OCI-M1 (cell line): ENCODE data around the gene PRAME.
"Not testable (repeated sequence)": the region's sequence is repeated elsewhere in the genome, so short reads cannot be mapped to it uniquely, and the experiment has no call there.

ENCODE experiments used
- DNase-seq: peaks from one replicate; lab custom pipeline; 2025; lab: John Stamatoyannopoulos, UW

Gene PRAME

DNA sequence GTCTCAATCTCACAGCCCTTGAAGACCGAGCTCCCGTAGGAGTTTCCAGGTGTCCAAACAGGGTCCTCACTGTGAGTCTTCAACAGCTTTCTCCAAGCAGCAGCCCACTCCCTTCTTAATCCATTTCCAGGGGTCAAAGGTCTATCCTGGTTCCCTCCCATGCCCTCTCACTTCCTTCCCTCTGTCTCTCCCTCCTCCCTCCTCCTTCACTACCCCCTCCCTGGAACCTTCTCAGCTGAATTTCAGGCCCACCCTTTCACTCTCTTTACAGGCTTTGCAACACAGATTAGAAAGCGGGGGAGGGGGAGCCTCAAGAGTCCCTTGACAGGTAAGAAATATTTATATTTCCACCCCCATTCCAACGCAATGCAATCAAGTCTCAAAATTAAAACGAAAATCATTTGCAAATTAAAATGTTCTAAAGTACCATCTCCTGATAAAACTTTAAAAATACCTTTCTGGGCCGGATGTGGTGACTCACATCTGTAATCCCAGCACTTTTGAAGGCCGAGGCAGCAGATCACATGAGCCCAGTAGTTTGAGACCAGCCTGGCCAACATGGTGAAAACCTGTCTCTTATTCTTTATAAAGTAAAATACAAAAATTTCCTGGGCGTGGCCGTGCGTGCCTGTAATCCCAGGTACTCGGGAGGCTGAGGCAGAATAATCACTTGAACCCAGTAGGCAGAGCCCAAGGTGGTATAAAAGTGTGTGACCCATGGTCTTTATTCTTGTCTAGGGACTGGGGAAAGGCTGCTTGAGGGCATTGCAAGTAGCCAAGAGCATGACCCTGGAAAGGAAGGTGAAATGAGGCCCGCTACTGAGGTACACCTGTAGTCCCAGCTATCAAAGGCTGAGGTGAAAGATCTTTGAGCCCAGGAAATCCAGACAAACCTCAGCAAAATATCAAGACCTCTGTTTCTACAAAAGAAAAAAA is 38.1 kb downstream of the PRAME start:
- peak; percentile 51 for DNase-seq

DNA sequence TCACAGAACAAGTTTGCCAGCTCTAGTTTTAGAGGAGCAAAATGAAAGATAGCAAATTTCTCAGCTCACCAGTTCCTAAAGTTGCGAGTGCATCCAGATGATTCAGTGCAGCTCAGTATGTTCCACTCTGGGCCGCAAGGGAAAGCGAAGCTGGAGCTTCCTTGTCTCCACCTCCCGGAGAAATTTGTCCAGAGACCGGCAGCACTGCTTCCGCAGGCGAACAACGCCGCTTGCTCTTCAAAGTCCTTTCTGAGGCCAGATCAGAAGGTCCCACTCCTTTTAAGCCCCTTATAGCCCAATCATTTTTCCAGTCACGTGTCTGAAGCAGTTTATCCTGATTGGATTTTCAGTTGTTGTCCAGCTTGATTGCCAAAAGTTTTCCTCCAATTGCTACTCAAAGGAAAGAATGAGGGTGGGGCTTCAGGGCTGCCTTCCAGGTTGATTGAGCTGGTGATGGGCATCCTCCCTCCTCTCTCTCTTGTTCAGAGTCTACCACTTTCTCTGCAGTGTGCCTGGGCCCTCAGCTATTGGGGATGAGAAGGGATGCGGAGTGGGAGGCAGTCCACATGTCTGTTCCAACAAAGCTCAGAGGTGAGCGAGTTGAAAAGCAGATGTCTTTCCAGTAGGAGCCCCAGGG is 38.9 kb downstream of the PRAME start, which contains the start of gene ZNF280A:
ZNF280A (minus strand) TSS at position 251 of the 637 bp plus-strand sequence. CDS start 4,640 bp downstream, outside the sequence.
- peak; percentile 58 for DNase-seq

DNA sequence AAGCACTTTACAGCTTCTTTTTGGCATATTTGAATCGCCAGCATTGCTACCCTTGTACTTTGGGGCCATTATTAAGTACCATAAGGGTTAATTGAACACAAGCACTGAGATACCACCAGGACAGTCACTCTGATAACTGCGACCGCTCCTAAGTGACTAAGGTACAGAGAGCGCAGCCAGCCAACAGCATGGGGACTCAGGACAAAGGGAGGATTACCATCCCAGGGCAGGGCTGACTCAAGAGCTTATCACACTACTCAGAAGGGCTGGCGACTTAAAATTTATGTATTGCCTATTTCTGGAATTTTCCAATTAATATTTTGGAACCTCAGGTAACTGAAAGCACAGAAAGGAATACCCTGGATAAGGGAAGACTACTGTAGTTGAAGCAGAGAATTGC is 39.5 kb downstream of the PRAME start:
- DNase-seq: no peak

DNA sequence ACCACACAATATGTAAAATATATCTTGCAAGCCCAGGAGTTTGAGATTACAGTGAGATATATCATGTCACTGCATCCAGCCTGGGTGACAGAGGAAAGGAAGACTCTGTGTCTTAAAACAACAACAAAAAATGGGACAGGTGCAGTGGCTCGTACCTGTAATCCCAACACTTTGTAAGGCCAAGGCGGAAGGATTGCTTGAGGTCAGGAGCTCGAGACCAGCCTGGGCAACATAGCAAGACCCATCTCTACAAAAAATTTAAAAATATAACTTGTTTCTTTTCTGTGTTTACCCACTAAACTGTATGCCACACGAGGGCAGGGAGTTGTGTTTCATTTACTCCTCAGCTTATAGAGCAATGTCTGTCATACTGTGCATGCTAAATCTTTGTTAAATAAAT is 42.1 kb downstream of the PRAME start:
- DNase-seq: no peak

GRCh38 chr22:22515890-22516289 is 43.2 kb downstream of the PRAME start:
- no peak for DNase-seq

DNA sequence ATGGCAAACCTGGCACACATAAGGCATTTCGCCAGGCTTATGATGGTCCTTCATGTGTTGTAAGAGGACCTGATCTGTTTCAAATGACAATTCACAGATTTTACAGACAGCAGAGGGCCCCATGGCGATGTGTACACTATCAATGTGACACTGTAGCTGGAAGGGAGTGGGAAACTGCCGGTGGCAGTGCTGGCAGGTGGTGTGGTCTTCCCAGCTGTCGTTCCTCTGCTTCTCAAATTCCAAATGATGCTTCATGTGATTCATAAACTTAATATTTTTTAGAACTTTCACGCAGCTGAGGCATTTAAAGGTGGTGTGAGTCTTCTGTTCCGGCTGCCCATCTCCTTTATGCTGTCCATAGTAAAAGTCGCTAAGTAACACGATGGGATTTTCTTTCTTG is 44.6 kb downstream of the PRAME start:
- DNase-seq: peak; percentile 37

DNA sequence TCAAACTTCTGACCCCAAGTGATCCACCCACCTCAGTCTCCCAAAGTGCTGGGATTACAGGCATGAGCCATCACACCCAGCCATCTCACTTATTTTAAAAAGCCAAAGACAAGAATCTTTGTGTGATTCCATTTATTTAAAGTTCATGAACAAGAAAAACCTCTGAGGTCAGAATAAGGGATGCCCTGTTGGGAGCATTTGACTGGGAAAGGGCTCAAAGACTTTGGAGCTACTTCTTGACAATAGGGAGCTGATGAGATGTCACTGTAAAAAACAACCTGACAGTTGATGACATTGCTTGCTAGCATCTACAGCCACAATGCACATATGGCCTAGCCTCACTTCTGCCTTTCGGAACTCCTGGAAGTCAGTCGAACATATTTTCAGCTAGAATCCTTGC is 45.4 kb downstream of the PRAME start:
- DNase-seq: no peak

DNA sequence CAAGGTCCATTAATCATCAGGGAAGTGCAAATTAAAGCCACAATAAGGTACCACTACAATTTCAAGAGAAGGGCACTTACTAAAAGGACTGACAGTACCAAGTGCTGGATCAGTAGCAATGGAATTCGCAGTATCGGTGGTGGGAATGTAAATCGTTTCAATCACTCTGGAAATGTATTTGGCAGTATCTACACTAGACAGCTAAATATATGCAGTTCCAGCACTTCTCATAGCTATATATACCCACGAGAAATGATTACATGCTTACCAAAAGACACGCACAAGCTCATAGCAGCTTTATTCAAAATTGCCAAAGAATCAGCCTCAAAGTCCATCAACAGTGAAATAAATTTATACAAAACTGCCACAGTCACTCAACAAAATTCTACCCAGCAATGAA is 46.1 kb downstream of the PRAME start:
- DNase-seq: no peak

DNA sequence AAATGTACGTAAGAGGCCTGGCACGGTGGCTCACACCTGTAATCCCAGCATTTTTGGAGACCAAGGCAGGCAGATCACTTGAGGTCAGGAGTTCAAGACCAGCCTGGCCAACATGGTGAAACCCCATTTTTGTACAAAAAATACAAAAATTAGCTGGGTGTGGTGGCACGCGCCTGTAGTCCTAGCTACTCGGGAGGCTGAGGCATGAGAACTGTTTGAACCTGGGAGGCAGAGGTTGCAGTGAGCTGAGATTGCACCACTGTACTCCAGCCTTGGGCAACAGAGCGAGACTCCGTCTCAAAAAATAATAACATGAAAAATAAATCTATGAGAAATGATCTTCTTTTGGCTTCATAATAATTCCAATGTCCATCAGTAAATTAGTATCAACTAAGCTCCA is 48.2 kb downstream of the PRAME start:
- DNase-seq: not testable (repeated sequence)

DNA sequence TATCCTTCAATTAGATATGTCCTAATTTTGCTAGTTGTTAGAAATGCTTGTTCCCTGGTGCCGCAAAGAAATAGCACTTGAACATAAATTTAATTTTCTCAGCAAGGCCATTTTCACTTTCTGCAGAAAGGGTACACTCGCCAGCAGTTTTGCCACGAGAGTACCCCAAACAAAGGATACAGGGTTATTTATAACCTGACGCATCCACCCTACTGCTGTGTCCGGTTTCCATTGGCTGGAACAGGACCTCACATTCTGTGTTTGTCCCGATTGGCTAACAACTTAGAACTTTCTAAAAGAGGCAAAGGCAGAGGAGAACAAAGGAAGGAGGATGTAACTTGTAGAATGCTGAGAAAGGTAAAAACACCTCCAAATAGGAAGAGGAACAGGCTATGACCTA is 49.2 kb downstream of the PRAME start:
- DNase-seq: not testable (repeated sequence)

DNA sequence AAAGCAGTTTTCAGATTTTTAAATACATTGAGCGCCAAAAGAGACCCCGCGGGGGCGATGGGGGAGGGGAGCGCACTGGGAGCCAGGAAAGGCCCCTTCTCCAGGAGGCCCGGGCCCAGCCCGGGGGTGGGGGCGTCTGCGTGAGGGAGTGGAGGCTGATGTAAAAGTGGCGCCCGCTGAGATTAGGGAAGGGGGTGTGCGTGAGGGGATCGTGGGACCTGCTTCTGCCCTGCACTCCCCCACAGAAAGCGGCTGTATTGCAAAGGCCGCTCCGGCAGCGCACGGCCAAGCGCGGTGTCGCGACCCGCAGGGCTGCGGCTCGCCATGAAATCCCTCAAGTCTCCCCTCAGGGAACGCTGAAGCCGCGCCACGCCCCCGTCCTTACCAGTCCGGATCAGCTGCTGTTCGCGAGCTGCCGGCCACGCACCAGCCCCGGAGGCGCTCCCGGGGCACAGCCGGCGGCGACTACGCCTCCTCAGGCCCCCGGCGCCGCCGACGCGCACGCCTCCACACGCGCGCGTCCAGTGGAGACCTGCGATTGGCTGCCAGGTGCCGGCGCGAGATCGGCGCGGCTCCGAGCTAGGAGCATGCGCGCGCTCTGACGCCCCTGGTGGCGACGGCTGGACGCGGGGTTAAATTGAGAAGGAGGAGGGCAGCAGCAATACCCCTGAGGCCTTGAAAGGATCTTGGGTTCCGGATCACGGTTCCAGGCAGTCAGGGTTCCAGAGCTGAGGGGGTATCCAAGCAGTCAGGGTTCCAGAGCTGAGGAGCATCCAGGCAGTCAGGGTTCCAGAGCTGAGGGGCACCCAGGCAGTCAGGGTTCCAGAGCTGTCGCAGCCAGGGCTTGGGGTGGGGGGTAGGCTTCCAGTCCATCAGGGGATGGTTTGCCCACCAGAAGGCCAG is 50.5 kb downstream of the PRAME start, which contains the start of gene ZNF280B:
ZNF280B (minus strand) TSS at position 469 of the 903 bp plus-strand sequence. CDS start 19,344 bp downstream, outside the sequence.
- DNase-seq: peak; percentile 98

GRCh38 chr22:22507743-22508273 is 51.3 kb downstream of the PRAME start:
- DNase-seq: peak; percentile 75

DNA sequence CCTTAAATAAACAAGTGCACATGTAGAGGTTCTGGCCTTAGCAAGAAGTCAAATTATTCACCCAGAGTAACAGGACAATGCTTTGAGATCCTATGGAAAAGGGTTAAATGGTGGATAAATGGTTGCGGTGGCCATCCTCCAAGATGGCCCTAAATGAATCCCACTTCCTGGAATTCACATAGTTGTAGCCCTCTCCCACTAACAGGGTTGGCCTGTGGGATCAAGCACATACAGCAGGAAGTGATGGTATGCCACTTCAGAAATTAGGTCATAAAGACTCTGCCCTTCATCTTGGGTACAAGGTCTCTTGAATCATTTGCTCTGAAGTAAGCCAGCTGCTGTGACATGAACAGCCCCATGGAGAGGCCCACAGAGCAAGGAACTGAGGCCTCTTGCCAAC is 52.3 kb downstream of the PRAME start:
- no peak for DNase-seq

DNA sequence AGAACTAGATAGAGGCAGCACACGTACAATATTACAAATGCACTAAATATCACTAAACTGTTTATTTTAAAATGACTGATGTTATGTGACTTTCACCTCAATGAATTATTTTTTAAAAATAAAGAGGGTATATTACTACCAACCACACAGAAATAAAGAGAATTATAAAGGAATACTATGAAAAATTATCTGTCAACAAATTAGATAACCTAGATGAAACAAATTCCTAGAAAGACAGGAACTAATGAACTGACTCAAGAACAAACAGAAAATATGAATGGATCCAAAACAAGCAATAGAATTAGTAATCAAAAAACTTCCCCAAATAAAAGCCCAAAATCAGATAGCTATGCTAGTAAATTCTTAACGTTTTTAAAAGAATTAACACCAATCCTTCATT is 60.8 kb downstream of the PRAME start:
- DNase-seq: no peak
